SK-N-SH treated with all-trans-retinoic acid at 6 μM for 48 hours (cell line): ENCODE measurements around the gene TMEM120B.

Experiments
- ATAC-seq: fragments of 200-7000 bp; cut with Tn5 transposase; 3 replicates; pipeline ENCODE4 v1.9.1; 2020; ENCODE audit warnings: mild to moderate bottlenecking, moderate library complexity
- ARNTL ChIP-seq: fragments of 450-650 bp; formaldehyde crosslinking; IDR thresholded peaks from 2 replicates; pipeline ENCODE4 v1.5.0; 2020; ENCODE audit warnings: low read depth, mild to moderate bottlenecking, moderate library complexity, borderline replicate concordance
- CSDC2 ChIP-seq: fragments of 250-450 bp; sonication (Bioruptor Pico); IDR thresholded peaks from 2 replicates; pipeline ENCODE4 v1.5.0; 2020; ENCODE audit warnings: mild to moderate bottlenecking, moderate library complexity
- ESRRG ChIP-seq: fragments of 250-450 bp; sonication (Bioruptor Pico); IDR thresholded peaks from 2 replicates; pipeline ENCODE4 v1.6.1; 2021; ENCODE audit warnings: mild to moderate bottlenecking
- GLIS3 ChIP-seq: fragments of 250-450 bp; sonication (Bioruptor Pico); IDR thresholded peaks from 2 replicates; pipeline ENCODE4 v1.5.0; 2020; ENCODE audit warnings: mild to moderate bottlenecking, moderate library complexity
- ISL1 ChIP-seq: fragments of 250-450 bp; sonication (Bioruptor Pico); IDR thresholded peaks from 2 replicates; pipeline ENCODE4 v2.1.2; 2022; ENCODE audit warnings: mild to moderate bottlenecking, moderate library complexity
- RARB ChIP-seq: fragments of 250-450 bp; sonication (Bioruptor Pico); IDR thresholded peaks from 2 replicates; pipeline ENCODE4 v1.8.0; 2021; ENCODE audit warnings: mild to moderate bottlenecking, moderate library complexity
- SNAI2 ChIP-seq: fragments of 250-450 bp; sonication (Bioruptor Pico); IDR thresholded peaks from 2 replicates; pipeline ENCODE4 v1.5.0; 2020; ENCODE audit warnings: mild to moderate bottlenecking, moderate library complexity
- TCF4 ChIP-seq: fragments of 250-450 bp; sonication (Bioruptor Pico); IDR thresholded peaks from 2 replicates; pipeline ENCODE4 v1.8.0; 2021; ENCODE audit warnings: mild to moderate bottlenecking, moderate library complexity, borderline replicate concordance
- TOX ChIP-seq: fragments of 250-450 bp; sonication (Bioruptor Pico); IDR thresholded peaks from 2 replicates; pipeline ENCODE4 v1.8.0; 2021; ENCODE audit warnings: mild to moderate bottlenecking, moderate library complexity, borderline replicate concordance
- ZC3H10 ChIP-seq: fragments of 250-450 bp; sonication (Bioruptor Pico); IDR thresholded peaks from 2 replicates; pipeline ENCODE4 v1.5.1; 2021; ENCODE audit warnings: mild to moderate bottlenecking, moderate library complexity
- ZFP3 ChIP-seq: fragments of 250-450 bp; sonication (Bioruptor Pico); IDR thresholded peaks from 2 replicates; pipeline ENCODE4 v1.5.0; 2020; ENCODE audit warnings: mild to moderate bottlenecking, moderate library complexity
- ZFP30 ChIP-seq: fragments of 450-650 bp; formaldehyde crosslinking; IDR thresholded peaks from 2 replicates; pipeline ENCODE4 v1.5.0; 2022; ENCODE audit warnings: mild to moderate bottlenecking, moderate library complexity
- ZNF565 ChIP-seq: fragments of 450-650 bp; formaldehyde crosslinking; conservative IDR thresholded peaks from 2 replicates; pipeline ENCODE4 v1.5.0; 2020; ENCODE audit warnings: low read depth, mild to moderate bottlenecking, moderate library complexity
- ZNF70 ChIP-seq: fragments of 450-650 bp; formaldehyde crosslinking; IDR thresholded peaks from 2 replicates; pipeline ENCODE4 v1.5.0; 2020; ENCODE audit warnings: mild to moderate bottlenecking, moderate library complexity
- TF ChIP-seq, protein P1 (sequence below): fragments of 250-450 bp; sonication (Bioruptor Pico); IDR thresholded peaks from 2 replicates; pipeline ENCODE4 v1.8.0; 2021; ENCODE audit warnings: low read depth, mild to moderate bottlenecking, moderate library complexity, borderline replicate concordance
- TF ChIP-seq, protein P2 (sequence below): fragments of 250-450 bp; sonication (Bioruptor Pico); IDR thresholded peaks from 2 replicates; pipeline ENCODE4 v1.8.0; 2020; ENCODE audit warnings: mild to moderate bottlenecking, moderate library complexity, borderline replicate concordance
- TF ChIP-seq, protein P3 (sequence below): fragments of 250-450 bp; sonication (Bioruptor Pico); IDR thresholded peaks from 2 replicates; pipeline ENCODE4 v1.5.0; 2020; ENCODE audit warnings: mild to moderate bottlenecking, moderate library complexity
- TF ChIP-seq, protein P4 (sequence below): fragments of 250-450 bp; sonication (Bioruptor Pico); IDR thresholded peaks from 2 replicates; pipeline ENCODE4 v1.5.1; 2020; ENCODE audit warnings: low read depth, mild to moderate bottlenecking, moderate library complexity

Gene TMEM120B

DNA sequence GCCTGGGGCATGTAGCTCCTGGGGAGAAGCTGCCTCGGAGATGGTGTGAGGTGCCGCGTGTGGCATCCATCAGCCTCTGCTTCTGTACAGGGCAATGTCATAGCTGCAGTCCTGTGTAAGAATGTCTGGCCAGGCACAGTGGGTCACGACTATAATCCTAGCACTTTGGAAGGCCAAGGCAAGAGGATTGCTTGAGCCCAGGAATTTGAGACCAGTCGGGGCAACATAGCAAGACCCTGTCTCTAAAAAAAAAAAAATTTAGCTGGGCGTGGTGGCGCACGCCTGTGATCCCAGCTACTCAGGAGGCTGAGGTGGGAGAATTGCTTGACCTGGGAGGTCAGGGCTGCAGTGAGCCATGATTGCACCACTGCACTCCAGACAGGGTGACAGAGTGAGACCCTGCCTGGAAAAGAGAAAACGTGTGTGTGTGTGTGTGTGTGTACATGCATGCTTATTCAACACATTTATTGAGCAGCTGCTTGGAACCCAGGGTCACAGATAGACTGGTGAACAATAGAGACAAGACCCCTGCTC, 56.8 kb downstream of the TMEM120B start:
- ATAC-seq = no peak
- TF ChIP-seq GLIS3 (CRISPR knock-in tag) = no peak
- TF ChIP-seq CSDC2 = no peak
- TF ChIP-seq, protein P1, sequence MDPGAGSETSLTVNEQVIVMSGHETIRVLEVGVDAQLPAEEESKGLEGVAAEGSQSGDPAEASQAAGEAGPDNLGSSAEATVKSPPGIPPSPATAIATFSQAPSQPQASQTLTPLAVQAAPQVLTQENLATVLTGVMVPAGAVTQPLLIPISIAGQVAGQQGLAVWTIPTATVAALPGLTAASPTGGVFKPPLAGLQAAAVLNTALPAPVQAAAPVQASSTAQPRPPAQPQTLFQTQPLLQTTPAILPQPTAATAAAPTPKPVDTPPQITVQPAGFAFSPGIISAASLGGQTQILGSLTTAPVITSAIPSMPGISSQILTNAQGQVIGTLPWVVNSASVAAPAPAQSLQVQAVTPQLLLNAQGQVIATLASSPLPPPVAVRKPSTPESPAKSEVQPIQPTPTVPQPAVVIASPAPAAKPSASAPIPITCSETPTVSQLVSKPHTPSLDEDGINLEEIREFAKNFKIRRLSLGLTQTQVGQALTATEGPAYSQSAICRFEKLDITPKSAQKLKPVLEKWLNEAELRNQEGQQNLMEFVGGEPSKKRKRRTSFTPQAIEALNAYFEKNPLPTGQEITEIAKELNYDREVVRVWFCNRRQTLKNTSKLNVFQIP = no peak
- no peak for TF ChIP-seq ZC3H10
- no peak for TF ChIP-seq ZNF565
- no peak for TF ChIP-seq ZNF70 (CRISPR knock-in tag)
- TF ChIP-seq ARNTL (CRISPR knock-in tag) = no peak
- TF ChIP-seq, protein P2, sequence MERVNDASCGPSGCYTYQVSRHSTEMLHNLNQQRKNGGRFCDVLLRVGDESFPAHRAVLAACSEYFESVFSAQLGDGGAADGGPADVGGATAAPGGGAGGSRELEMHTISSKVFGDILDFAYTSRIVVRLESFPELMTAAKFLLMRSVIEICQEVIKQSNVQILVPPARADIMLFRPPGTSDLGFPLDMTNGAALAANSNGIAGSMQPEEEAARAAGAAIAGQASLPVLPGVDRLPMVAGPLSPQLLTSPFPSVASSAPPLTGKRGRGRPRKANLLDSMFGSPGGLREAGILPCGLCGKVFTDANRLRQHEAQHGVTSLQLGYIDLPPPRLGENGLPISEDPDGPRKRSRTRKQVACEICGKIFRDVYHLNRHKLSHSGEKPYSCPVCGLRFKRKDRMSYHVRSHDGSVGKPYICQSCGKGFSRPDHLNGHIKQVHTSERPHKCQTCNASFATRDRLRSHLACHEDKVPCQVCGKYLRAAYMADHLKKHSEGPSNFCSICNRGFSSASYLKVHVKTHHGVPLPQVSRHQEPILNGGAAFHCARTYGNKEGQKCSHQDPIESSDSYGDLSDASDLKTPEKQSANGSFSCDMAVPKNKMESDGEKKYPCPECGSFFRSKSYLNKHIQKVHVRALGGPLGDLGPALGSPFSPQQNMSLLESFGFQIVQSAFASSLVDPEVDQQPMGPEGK (CRISPR knock-in tag) = no peak
- TF ChIP-seq TCF4 (CRISPR knock-in tag) = no peak
- TF ChIP-seq, protein P3, sequence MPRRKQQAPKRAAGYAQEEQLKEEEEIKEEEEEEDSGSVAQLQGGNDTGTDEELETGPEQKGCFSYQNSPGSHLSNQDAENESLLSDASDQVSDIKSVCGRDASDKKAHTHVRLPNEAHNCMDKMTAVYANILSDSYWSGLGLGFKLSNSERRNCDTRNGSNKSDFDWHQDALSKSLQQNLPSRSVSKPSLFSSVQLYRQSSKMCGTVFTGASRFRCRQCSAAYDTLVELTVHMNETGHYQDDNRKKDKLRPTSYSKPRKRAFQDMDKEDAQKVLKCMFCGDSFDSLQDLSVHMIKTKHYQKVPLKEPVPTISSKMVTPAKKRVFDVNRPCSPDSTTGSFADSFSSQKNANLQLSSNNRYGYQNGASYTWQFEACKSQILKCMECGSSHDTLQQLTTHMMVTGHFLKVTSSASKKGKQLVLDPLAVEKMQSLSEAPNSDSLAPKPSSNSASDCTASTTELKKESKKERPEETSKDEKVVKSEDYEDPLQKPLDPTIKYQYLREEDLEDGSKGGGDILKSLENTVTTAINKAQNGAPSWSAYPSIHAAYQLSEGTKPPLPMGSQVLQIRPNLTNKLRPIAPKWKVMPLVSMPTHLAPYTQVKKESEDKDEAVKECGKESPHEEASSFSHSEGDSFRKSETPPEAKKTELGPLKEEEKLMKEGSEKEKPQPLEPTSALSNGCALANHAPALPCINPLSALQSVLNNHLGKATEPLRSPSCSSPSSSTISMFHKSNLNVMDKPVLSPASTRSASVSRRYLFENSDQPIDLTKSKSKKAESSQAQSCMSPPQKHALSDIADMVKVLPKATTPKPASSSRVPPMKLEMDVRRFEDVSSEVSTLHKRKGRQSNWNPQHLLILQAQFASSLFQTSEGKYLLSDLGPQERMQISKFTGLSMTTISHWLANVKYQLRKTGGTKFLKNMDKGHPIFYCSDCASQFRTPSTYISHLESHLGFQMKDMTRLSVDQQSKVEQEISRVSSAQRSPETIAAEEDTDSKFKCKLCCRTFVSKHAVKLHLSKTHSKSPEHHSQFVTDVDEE = no peak
- TF ChIP-seq ESRRG (CRISPR knock-in tag) = no peak
- TF ChIP-seq ZFP30 (CRISPR knock-in tag) = no peak
- TF ChIP-seq SNAI2 = no peak
- TF ChIP-seq, protein P4, sequence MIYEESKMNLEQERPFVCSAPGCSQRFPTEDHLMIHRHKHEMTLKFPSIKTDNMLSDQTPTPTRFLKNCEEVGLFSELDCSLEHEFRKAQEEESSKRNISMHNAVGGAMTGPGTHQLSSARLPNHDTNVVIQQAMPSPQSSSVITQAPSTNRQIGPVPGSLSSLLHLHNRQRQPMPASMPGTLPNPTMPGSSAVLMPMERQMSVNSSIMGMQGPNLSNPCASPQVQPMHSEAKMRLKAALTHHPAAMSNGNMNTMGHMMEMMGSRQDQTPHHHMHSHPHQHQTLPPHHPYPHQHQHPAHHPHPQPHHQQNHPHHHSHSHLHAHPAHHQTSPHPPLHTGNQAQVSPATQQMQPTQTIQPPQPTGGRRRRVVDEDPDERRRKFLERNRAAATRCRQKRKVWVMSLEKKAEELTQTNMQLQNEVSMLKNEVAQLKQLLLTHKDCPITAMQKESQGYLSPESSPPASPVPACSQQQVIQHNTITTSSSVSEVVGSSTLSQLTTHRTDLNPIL (CRISPR knock-in tag) = no peak
- no peak for TF ChIP-seq ZFP3 (CRISPR knock-in tag)

DNA sequence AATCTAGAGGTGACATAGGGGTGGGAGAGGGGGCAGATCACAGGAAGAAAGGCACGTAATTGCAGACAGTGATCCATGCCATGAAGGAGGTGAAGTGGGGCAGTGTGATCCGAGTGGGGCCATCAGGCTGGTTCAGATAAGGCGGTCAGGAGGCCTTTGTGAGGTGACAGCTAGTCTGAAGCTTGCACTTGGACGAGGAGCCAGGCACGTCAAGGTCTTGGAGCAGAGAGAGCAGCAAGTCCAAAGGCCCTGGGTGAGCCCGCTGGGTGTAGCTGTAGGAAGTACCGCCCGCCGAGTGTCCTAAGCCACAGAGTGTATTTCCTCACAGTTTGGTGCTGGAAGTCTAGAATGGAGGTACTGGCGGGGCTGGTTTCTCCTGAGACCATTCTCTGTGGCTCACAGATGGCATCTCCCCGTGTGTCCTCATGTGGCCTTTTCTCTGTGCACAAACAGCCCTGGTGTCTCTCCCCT, 57.3 kb downstream of the TMEM120B start:
- no peak for TF ChIP-seq TCF4 (CRISPR knock-in tag)
- TF ChIP-seq ARNTL (CRISPR knock-in tag) = no peak
- no peak for ATAC-seq

DNA sequence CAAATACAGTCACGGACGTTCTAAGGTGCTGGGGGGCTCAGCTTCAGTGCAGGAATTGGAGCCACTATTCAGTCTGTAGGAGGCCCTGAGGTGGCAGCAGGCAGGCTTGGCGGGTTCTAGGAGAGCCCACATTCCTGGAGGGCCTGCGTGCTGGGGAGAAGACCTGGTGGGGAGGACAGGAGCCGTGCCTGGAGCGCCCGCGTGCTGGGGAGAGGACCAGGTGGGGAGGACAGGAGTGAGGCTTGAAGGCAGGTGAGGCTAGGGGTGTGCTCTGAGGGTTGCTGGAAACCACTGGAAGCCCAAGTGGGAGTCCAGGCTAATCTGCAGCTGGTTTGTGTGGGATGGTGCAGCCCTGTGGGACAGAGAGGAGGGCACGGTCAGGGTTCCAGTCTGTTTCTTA, 57.8 kb downstream of the TMEM120B start:
- TF ChIP-seq ARNTL (CRISPR knock-in tag) (no peak), CSDC2 (no peak), GLIS3 (CRISPR knock-in tag) (no peak), RARB (CRISPR knock-in tag) (no peak), ZNF565 (no peak), ESRRG (CRISPR knock-in tag) (no peak)
- TF ChIP-seq, protein P2 (CRISPR knock-in tag) = no peak
- no peak for ATAC-seq

DNA sequence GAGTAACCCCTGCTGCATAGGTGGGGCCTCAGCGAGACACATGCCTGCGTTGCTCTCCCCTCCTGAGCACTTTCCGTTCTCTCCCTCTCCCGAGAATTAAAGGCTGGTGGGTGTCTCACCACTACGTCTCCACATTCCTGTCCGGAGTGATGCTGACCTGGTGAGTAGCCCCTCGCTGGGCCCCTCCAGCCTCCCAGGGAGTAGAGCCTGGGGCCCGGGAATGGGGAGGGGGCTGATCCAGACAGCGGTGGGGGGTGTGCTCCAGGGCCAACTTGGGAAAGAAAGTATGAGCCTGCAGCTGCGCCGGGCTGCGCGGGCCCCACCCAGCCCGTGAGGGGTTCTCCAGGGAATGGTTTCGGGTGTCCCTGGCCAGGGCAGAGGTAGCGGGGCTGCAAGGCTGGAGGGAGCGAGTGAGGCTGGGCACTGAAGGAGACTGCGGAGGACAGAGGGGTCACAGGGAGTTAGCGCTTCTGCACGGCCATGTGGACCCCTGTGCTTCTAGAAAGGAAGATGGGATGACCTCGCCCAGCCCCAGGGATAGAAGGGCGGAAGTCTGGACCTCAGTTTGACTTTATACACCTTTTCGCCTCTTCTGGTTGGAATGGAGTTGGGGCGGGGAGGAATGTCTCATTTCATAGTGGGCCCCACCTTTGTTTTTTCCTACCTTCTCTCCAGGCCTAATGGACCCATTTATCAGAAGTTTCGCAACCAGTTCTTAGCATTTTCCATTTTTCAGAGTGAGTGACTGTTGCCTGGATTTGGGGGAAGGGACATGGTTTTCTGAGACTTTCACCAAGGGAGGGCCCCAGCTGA, 58.5 kb downstream of the TMEM120B start:
- ATAC-seq = no peak
- TF ChIP-seq ZNF565 (no peak), GLIS3 (CRISPR knock-in tag) (no peak), TOX (CRISPR knock-in tag) (no peak), ISL1 (CRISPR knock-in tag) (no peak)
- TF ChIP-seq, protein P1 = no peak
- TF ChIP-seq, protein P3 = no peak
